Endothelial cell of umbilical vein (primary cell): ENCODE measurements around the gene CXCL16. TPM values are rescaled to one million over a fixed set of nuclear protein-coding genes. Genes with fewer than 3 reads are reported as not detected.

Experiments
- BruUV-seq: library from RNA; stranded (reverse); fragments of 400-500 nt; replicated peaks from 2 replicates; lab custom pipeline; 2021; lab: Mats Ljungman, UMichigan
- CTCF ChIA-PET: fragments of 300-600, 350-600 bp; sonication (Branson Sonifier 250); formaldehyde crosslinking; loops from one replicate; lab custom pipeline; 2021; ENCODE audit warnings: antibody characterized with exemption, inconsistent platforms; lab: Charles Lee
- POLR2A ChIA-PET: fragments of 300-600, 350-600 bp; sonication (Branson Sonifier 250); formaldehyde crosslinking; loops from one replicate; lab custom pipeline; 2021; ENCODE audit warnings: antibody characterized with exemption, inconsistent platforms; lab: Charles Lee
- DNase-seq: peaks from one replicate; pipeline ENCODE4 v3.0.0-alpha.2; 2011; ENCODE audit warnings: low read depth, low spot score
- FAIRE-seq: peaks from 2 replicates; lab custom pipeline; 2011; peaks lifted over from hg19 to GRCh38; lab: Jason Lieb, UNC
- H2AFZ ChIP-seq: 2 replicates; pipeline ENCODE4 v1.6.0; 2012; ENCODE audit warnings: low read depth, low read length, control low read depth, inconsistent platforms
- H3K27ac ChIP-seq: 2 replicates; pipeline ENCODE4 v1.5.1; 2011; ENCODE audit warnings: low read depth, mild to moderate bottlenecking, control low read depth, low read length, moderate library complexity; ENCODE audit not compliant: insufficient read depth
- H3K27me3 ChIP-seq, 2 experiments: 2 replicates each; pipeline versions ENCODE4 v1.6.0 to v1.6.1; 2011; ENCODE audit warnings: low read length in 2 of 2, mixed read lengths in 1 of 2; ENCODE audit not compliant: control insufficient read depth in 2 of 2, insufficient read depth in 2 of 2
- H3K36me3 ChIP-seq, 2 experiments: 2 replicates in 1 of 2; 3 replicates in 1 of 2; pipeline ENCODE4 v1.5.1; 2011; ENCODE audit warnings: low read length in 2 of 2, mild to moderate bottlenecking in 1 of 2, moderate library complexity in 1 of 2; ENCODE audit not compliant: control insufficient read depth in 2 of 2, insufficient read depth in 2 of 2; ENCODE audit errors: extremely low read depth in 1 of 2
- H3K4me1 ChIP-seq: 3 replicates; pipeline ENCODE4 v1.5.1; 2011; ENCODE audit warnings: mild to moderate bottlenecking, low read length; ENCODE audit not compliant: control insufficient read depth, insufficient read depth; ENCODE audit errors: extremely low read depth
- H3K4me2 ChIP-seq: 2 replicates; pipeline ENCODE4 v1.6.1; 2011; ENCODE audit warnings: low read length, control low read depth, mixed read lengths; ENCODE audit not compliant: insufficient read depth
- H3K4me3 ChIP-seq, 3 experiments: fragments of 200-600 bp in 1 of 3; sonication (generic), shearing (Covaris generic) in 1 of 3; replicated peaks in 1 of 3; 2 replicates each; pipeline ENCODE4 v1.5.1; 2011 to 2016; ENCODE audit warnings: control low read depth in 3 of 3, low read length in 3 of 3, mild to moderate bottlenecking in 2 of 3, inconsistent platforms in 1 of 3, low read depth in 1 of 3, moderate library complexity in 1 of 3; ENCODE audit not compliant: insufficient read depth in 1 of 3
- H3K79me2 ChIP-seq: 2 replicates; pipeline ENCODE4 v1.6.0; 2012; ENCODE audit warnings: low read length, inconsistent platforms; ENCODE audit not compliant: control insufficient read depth, insufficient read depth
- H3K9ac ChIP-seq: replicated peaks from 2 replicates; pipeline ENCODE3; 2011; ENCODE audit warnings: low read length, control low read depth; ENCODE audit not compliant: insufficient read depth; ENCODE audit errors: extremely low read depth
- H3K9me1 ChIP-seq: replicated peaks from 3 replicates; pipeline ENCODE4 v1.6.0; 2011; ENCODE audit warnings: mild to moderate bottlenecking, low read length; ENCODE audit not compliant: control insufficient read depth, insufficient read depth; ENCODE audit errors: extremely low read depth
- H3K9me3 ChIP-seq: replicated peaks from 2 replicates; pipeline ENCODE4 v1.5.1; 2012; ENCODE audit warnings: low read length, inconsistent platforms; ENCODE audit not compliant: control insufficient read depth, insufficient read depth
- H4K20me1 ChIP-seq: replicated peaks from 2 replicates; pipeline ENCODE3; 2011; ENCODE audit warnings: mild to moderate bottlenecking, low read length; ENCODE audit not compliant: control insufficient read depth, insufficient read depth; ENCODE audit errors: extremely low read depth
- EZH2 ChIP-seq: IDR thresholded peaks from 2 replicates; pipeline ENCODE4 v1.6.1; 2012; ENCODE audit warnings: borderline replicate concordance, low read depth, mild to moderate bottlenecking, moderate library complexity, low read length, inconsistent platforms; ENCODE audit not compliant: severe bottlenecking
- FOS ChIP-seq: IDR thresholded peaks from 2 replicates; pipeline ENCODE4 v1.6.1; 2011; ENCODE audit warnings: mild to moderate bottlenecking, low read length, moderate library complexity, borderline replicate concordance; ENCODE audit not compliant: insufficient read depth
- GATA2 ChIP-seq: IDR thresholded peaks from 2 replicates; pipeline ENCODE4 v1.7.0; 2011; ENCODE audit warnings: low read depth, mild to moderate bottlenecking, moderate library complexity, mixed read lengths, low read length; ENCODE audit not compliant: insufficient read length, insufficient read depth
- MYC ChIP-seq: IDR thresholded peaks from one replicate; pipeline ENCODE4 v1.6.1; 2011; ENCODE audit warnings: mild to moderate bottlenecking, low read depth, low read length
- dilution Hi-C: fragments of 300-500 bp; cut with MboI; formaldehyde crosslinking; loops from one replicate; pipeline ENCODE4 v1.15.0; 2019; ENCODE audit warnings: low sequenced_read_pairs; ENCODE audit not compliant: extremely low pct_ligation_motif_present
- intact Hi-C: fragments of 100-400 bp; cut with micrococcal nuclease; formaldehyde crosslinking; loops from one replicate; pipeline ENCODE4 v1.10.0; 2022
- polyA plus RNA-seq, 4 experiments: library from polyadenylated mRNA; depleted of rRNA in 3 of 4; stranded (reverse) in 3 of 4; unstranded in 1 of 4; fragments of >200 nt; gene quantifications; 2 replicates each; pipeline versions ENCODE4 v1.2.1 to v1.2.3, GENCODE V29; 2011 to 2012; ENCODE audit warnings: missing spikeins in 1 of 4
- total RNA-seq: library from RNA; stranded (reverse); gene quantifications from 2 replicates; pipeline ENCODE4 v1.2.3, GENCODE V29; 2021
- TF ChIP-seq, protein P1 (sequence below), 2 donors: IDR thresholded peaks; 1 replicate in 1 of 2; 2 replicates in 1 of 2; pipeline ENCODE4 v1.5.1; 2011; ENCODE audit warnings: low read length in 2 of 2, mild to moderate bottlenecking in 2 of 2, moderate library complexity in 2 of 2, control low read depth in 1 of 2, inconsistent platforms in 1 of 2, low read depth in 1 of 2; ENCODE audit not compliant: insufficient read depth in 1 of 2; ENCODE audit errors: extremely low read depth in 1 of 2

Gene CXCL16
- total and polyA plus RNA-seq, 2 donors (not counting 3 experiments of a cell fraction or from before 2014, with no cell fraction given): 4.8 to 6.1 TPM

DNA sequence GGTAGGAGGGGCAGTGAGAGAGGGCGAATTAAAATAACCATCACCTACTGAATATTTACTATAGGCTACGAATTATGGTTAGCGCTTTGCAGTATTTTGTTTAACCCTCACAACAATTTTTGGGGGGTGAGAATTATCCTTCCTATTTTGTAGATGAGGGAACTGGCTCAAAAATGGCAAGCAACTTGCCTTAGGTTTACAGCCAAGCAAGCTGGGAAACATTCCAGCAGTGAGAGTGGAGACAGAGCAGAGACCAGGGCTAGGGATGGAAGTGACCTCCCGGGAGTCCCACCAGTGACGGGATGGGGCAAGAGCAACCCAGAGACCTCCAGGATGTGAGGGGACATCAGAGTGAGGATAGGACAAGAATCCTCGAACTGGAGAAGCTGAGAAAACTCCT, 46.8 kb upstream of the CXCL16 start:
- peaks cover 16 to 24% of the 10 kb centered on the region in 2 experiments for H3K27me3 ChIP-seq
- peaks cover 24% of the 10 kb centered on the region for H3K4me1 ChIP-seq
- H3K79me2 ChIP-seq: no peaks in the 10 kb centered on the region
- H3K9ac ChIP-seq: no peak overlapping the region
- FAIRE-seq (peak; percentile 8), DNase-seq (no peak)
- no peak overlapping the region for H2AFZ ChIP-seq
- H4K20me1 ChIP-seq: no peaks in the 10 kb centered on the region
- POLR2A ChIA-PET: no interaction called here
- no TSS peak for BruUV-seq
- CTCF ChIA-PET: interaction anchor here (0.5 to 5.9 kb wide), 14 partner anchors 9 to 117 kb away, joined by 3 to 65 read pairs (median 4); partner anchors contain the start of genes ARRB2, C17orf107, CHRNE and PLD2
- no peak overlapping the region for H3K27ac ChIP-seq
- no peaks in the 10 kb centered on the region for H3K9me1 ChIP-seq
- no peak overlapping the region for H3K4me3 ChIP-seq
- no peaks in the 10 kb centered on the region for H3K36me3 ChIP-seq
- intact Hi-C loops (loop anchor here (2.0 to 5.0 kb wide), 2 partner anchors 56 to 116 kb away; partner anchors contain the start of genes CHRNE and MED11), dilution Hi-C loops (no loop called here)
- peak overlapping the region; percentile 31 for H3K4me2 ChIP-seq
- no peak for TF ChIP-seq EZH2
- no peak for TF ChIP-seq FOS
- TF ChIP-seq, protein P1, sequence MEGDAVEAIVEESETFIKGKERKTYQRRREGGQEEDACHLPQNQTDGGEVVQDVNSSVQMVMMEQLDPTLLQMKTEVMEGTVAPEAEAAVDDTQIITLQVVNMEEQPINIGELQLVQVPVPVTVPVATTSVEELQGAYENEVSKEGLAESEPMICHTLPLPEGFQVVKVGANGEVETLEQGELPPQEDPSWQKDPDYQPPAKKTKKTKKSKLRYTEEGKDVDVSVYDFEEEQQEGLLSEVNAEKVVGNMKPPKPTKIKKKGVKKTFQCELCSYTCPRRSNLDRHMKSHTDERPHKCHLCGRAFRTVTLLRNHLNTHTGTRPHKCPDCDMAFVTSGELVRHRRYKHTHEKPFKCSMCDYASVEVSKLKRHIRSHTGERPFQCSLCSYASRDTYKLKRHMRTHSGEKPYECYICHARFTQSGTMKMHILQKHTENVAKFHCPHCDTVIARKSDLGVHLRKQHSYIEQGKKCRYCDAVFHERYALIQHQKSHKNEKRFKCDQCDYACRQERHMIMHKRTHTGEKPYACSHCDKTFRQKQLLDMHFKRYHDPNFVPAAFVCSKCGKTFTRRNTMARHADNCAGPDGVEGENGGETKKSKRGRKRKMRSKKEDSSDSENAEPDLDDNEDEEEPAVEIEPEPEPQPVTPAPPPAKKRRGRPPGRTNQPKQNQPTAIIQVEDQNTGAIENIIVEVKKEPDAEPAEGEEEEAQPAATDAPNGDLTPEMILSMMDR (IDR thresholded peaks at IDR 0.05; ENCODE audit: extremely low read depth in 1 of 2, insufficient read depth in 1 of 2, low read depth in 1 of 2, low read length in 2 of 2): no peak
- H3K9me3 ChIP-seq: no peaks in the 10 kb centered on the region

DNA sequence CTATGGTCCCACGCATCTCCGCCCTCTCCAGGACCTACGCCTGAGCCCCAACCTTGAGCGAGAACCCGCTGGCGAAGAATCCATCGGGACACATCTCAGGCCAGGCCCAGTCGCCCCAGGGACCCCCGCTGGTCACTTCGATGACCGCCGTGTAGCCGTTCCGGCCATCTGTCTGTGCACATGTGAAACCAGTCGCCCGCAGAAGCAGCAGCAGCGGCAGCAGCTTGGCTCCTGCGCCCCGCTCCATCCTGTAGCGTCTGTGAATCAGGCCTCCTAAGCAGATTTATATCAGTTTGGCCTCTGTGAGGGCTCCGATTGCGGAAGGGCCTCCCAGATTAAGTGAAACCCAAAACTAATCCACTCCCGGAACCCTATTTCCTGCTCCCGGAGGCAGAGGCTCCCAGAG, 46.4 kb upstream of the CXCL16 start, which contains the start of gene VMO1:
VMO1 (minus strand) TSS at position 259 of the 406 bp plus-strand sequence; CDS start at position 247, 12 bp downstream.
- DNase-seq: no peak
- ChIA-PET CTCF (interaction anchor here (0.5 to 5.9 kb wide), 13 partner anchors 9 to 118 kb away, joined by 3 to 65 read pairs (median 4); partner anchors contain the start of genes ARRB2, C17orf107, CHRNE and PLD2), POLR2A (no interaction called here)
- no peaks in the 10 kb centered on the region for H3K36me3 ChIP-seq
- dilution Hi-C loops: no loop called here
- BruUV-seq: no TSS peak
- FAIRE-seq: peak; percentile 38
- no peaks in the 10 kb centered on the region for H3K79me2 ChIP-seq
- H3K9me1 ChIP-seq: no peaks in the 10 kb centered on the region
- peak within 1 kb of the TSS; percentile 39 for H2AFZ ChIP-seq
- H3K4me3 ChIP-seq: no peak within 1 kb of the TSS
- H3K27me3 ChIP-seq: peaks cover 16 to 24% of the 10 kb centered on the region in 2 experiments
- TF ChIP-seq EZH2: peak; percentile 56
- TF ChIP-seq MYC: no peak
- TF ChIP-seq GATA2: peak; percentile 88
- peak; percentile 13 for TF ChIP-seq FOS
- TF ChIP-seq, protein P1 (IDR thresholded peaks at IDR 0.05; ENCODE audit: extremely low read depth in 1 of 2, insufficient read depth in 1 of 2, low read depth in 1 of 2, low read length in 2 of 2): no peak
- no peak within 1 kb of the TSS for H3K9ac ChIP-seq
- intact Hi-C loops: loop anchor here (2.0 to 5.0 kb wide), 2 partner anchors 55 to 116 kb away; partner anchors contain the start of genes CHRNE and MED11
- H3K9me3 ChIP-seq: no peaks in the 10 kb centered on the region
- no peak within 1 kb of the TSS for H3K27ac ChIP-seq
- H3K4me2 ChIP-seq: peak within 1 kb of the TSS; percentile 50
- H3K4me1 ChIP-seq: peaks cover 24% of the 10 kb centered on the region
- no peaks in the 10 kb centered on the region for H4K20me1 ChIP-seq
